Liver (tissue), 3 donors: ENCODE measurements around the gene THOC5.

Source experiments
- CTCF ChIP-seq: fragments of 150-350 bp; IDR thresholded peaks from 2 replicates; pipeline ENCODE4 v1.5.1; 2017; ENCODE audit warnings: improper control_type of control experiment, low read depth, low read length; ENCODE audit not compliant: missing input control
- EGR1 ChIP-seq, 2 donors: IDR thresholded peaks; 2 replicates each; pipeline ENCODE4 v1.6.1; 2016 to 2018; ENCODE audit warnings: antibody characterized with exemption in 2 of 2, low read depth in 2 of 2
- donor health status: healthy.
- donor health status: healthy.

- TF ChIP-seq CTCF (no peak), EGR1 (IDR thresholded peaks at IDR 0.05; ENCODE audit: low read depth in 2 of 2) (no peak)
Measured at GRCh38 chr22:29459773-29460172, 93.8 kb downstream of the THOC5 start.
